IMR-90 (cell line): ENCODE measurements around the gene VAC14. TPM values are rescaled to one million over a fixed set of nuclear protein-coding genes. Genes with fewer than 3 reads are reported as not detected.

Source experiments
- CEBPB ChIP-seq: IDR thresholded peaks from 2 replicates; pipeline ENCODE4 v1.6.1; 2012; ENCODE audit warnings: low read depth, low read length, improper control_type of control experiment
- ELK1 ChIP-seq: fragments of 150-350 bp; IDR thresholded peaks from 2 replicates; pipeline ENCODE4 v1.6.1; 2016; ENCODE audit warnings: low read depth, mild to moderate bottlenecking, low read length, moderate library complexity, borderline replicate concordance
- POLR2A ChIP-seq: IDR thresholded peaks from 2 replicates; pipeline ENCODE4 v1.6.1; 2012; ENCODE audit warnings: mild to moderate bottlenecking, low read depth, low read length
- polyA plus RNA-seq, 3 experiments: library from polyadenylated mRNA; depleted of rRNA; stranded (reverse); fragments of >200 nt; gene quantifications; 2 replicates each; pipeline ENCODE4 v1.2.3, GENCODE V29; 2012; ENCODE audit warnings: low replicate concordance in 1 of 3
- total RNA-seq: library from RNA; depleted of rRNA; stranded (reverse); fragments of >200 nt; gene quantifications from 2 replicates; pipeline ENCODE4 v1.2.3, GENCODE V29; 2012

The VAC14 gene
- total and polyA plus RNA-seq, 2 of the 4 experiments (the other 2 are of a cell fraction) = 21.1 to 40.2 TPM

GRCh38 chr16:70737377-70738082 is 63.4 kb downstream of the VAC14 start (continued):
- TF ChIP-seq ELK1 (no peak), POLR2A (peak; percentile 86), CEBPB (0 out of 2 replicates have a peak, but pooled peaks have one; percentile 12)
